Measurements from ENCODE around the gene CLCN7. TPM values are rescaled to one million over a fixed set of nuclear protein-coding genes. Genes with fewer than 3 reads are reported as not detected.
A peak's percentile ranks its signal among the peaks of the same experiment; 100 is the strongest.

The CLCN7 gene
- total and polyA plus RNA-seq, 2 of the 13 experiments (the other 11 are each of a cell fraction or from before 2014, with no cell fraction given) = 24.6 to 25.1 TPM

- TF ChIP-seq, protein P1, sequence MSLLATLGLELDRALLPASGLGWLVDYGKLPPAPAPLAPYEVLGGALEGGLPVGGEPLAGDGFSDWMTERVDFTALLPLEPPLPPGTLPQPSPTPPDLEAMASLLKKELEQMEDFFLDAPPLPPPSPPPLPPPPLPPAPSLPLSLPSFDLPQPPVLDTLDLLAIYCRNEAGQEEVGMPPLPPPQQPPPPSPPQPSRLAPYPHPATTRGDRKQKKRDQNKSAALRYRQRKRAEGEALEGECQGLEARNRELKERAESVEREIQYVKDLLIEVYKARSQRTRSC (CRISPR knock-in tag; IDR thresholded peaks at IDR 0.05; ENCODE audit: low read depth) = no peak
- TF ChIP-seq ZNF33B (CRISPR knock-in tag; IDR thresholded peaks at IDR 0.05) (no peak), PATZ1 (CRISPR knock-in tag; IDR thresholded peaks at IDR 0.05) (0 out of 2 replicates have a peak, but pooled peaks have one; percentile 14), ZFP41 (CRISPR knock-in tag; IDR thresholded peaks at IDR 0.05; ENCODE audit: borderline replicate concordance) (no peak), ZNF7 (CRISPR knock-in tag; IDR thresholded peaks at IDR 0.05) (no peak), ARHGAP35 (CRISPR knock-in tag; IDR thresholded peaks at IDR 0.05; ENCODE audit: borderline replicate concordance) (no peak), ZNF30 (CRISPR knock-in tag; IDR thresholded peaks at IDR 0.05) (no peak), HNF4A (CRISPR knock-in tag; IDR thresholded peaks at IDR 0.05) (peak; percentile 42), NR2F6 (IDR thresholded peaks at IDR 0.05) (0 out of 2 replicates have a peak, but pooled peaks have one; percentile 31), NR2F6 (CRISPR knock-in tag; IDR thresholded peaks at IDR 0.05) (0 out of 2 replicates have a peak, but pooled peaks have one; percentile 33), ATF7-NPFF (CRISPR knock-in tag; IDR thresholded peaks at IDR 0.05; ENCODE audit: low read depth) (no peak), PPARG (CRISPR knock-in tag; conservative IDR thresholded peaks at IDR 0.05) (0 out of 2 replicates have a peak, but pooled peaks have one; percentile 30), NCOR1 (IDR thresholded peaks at IDR 0.05; ENCODE audit: borderline replicate concordance, low read length) (peak; percentile 47; the same call in 1 of the 2 replicates), MAZ (IDR thresholded peaks at IDR 0.05; ENCODE audit: borderline replicate concordance, low read depth, low read length) (peak; percentile 43; the same call in 1 of the 2 replicates), MAZ (CRISPR knock-in tag; IDR thresholded peaks at IDR 0.05; ENCODE audit: low read depth) (no peak)
- TF ChIP-seq, protein P2, sequence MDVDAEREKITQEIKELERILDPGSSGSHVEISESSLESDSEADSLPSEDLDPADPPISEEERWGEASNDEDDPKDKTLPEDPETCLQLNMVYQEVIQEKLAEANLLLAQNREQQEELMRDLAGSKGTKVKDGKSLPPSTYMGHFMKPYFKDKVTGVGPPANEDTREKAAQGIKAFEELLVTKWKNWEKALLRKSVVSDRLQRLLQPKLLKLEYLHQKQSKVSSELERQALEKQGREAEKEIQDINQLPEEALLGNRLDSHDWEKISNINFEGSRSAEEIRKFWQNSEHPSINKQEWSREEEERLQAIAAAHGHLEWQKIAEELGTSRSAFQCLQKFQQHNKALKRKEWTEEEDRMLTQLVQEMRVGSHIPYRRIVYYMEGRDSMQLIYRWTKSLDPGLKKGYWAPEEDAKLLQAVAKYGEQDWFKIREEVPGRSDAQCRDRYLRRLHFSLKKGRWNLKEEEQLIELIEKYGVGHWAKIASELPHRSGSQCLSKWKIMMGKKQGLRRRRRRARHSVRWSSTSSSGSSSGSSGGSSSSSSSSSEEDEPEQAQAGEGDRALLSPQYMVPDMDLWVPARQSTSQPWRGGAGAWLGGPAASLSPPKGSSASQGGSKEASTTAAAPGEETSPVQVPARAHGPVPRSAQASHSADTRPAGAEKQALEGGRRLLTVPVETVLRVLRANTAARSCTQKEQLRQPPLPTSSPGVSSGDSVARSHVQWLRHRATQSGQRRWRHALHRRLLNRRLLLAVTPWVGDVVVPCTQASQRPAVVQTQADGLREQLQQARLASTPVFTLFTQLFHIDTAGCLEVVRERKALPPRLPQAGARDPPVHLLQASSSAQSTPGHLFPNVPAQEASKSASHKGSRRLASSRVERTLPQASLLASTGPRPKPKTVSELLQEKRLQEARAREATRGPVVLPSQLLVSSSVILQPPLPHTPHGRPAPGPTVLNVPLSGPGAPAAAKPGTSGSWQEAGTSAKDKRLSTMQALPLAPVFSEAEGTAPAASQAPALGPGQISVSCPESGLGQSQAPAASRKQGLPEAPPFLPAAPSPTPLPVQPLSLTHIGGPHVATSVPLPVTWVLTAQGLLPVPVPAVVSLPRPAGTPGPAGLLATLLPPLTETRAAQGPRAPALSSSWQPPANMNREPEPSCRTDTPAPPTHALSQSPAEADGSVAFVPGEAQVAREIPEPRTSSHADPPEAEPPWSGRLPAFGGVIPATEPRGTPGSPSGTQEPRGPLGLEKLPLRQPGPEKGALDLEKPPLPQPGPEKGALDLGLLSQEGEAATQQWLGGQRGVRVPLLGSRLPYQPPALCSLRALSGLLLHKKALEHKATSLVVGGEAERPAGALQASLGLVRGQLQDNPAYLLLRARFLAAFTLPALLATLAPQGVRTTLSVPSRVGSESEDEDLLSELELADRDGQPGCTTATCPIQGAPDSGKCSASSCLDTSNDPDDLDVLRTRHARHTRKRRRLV (CRISPR knock-in tag; IDR thresholded peaks at IDR 0.05) = no peak
Measured at GRCh38 chr16:1414532-1415260, 60.1 kb downstream of the CLCN7 start, which contains the start of gene UNKL (continued).
